NB4 (cell line): ENCODE data around the gene SOX2.

ENCODE experiments used
- CTCF ChIP-seq: IDR thresholded peaks from one replicate; pipeline ENCODE4 v1.5.1; 2012; ENCODE audit warnings: low read depth, low read length
- MAX ChIP-seq: IDR thresholded peaks from 2 replicates; pipeline ENCODE4 v1.6.1; 2011; ENCODE audit warnings: low read depth, low read length
- MYC ChIP-seq: IDR thresholded peaks from 2 replicates; pipeline ENCODE4 v1.6.1; 2011; ENCODE audit warnings: low read depth, low read length
- POLR2A ChIP-seq: IDR thresholded peaks from 2 replicates; pipeline ENCODE4 v1.6.1; 2011; ENCODE audit warnings: mild to moderate bottlenecking; ENCODE audit not compliant: insufficient read length; ENCODE audit errors: extremely low read depth

- no peak for TF ChIP-seq CTCF
- TF ChIP-seq POLR2A: no peak
- no peak for TF ChIP-seq MAX
- TF ChIP-seq MYC: no peak
These were observed 24.5 kb upstream of the SOX2 start for GRCh38 chr3:181687190-181687589.
